Measurements from ENCODE around the gene SPHK1.
"Not testable (repeated sequence)": the region's sequence is repeated elsewhere in the genome, so short reads cannot be mapped to it uniquely, and the experiment has no call there.

The SPHK1 gene

GRCh38 chr17:76353599-76354316 is 30.7 kb upstream of the SPHK1 start, which contains the start of gene PRPSAP1:
TSS of gene PRPSAP1 (minus strand) at chr17:76353916. CDS start at chr17:76353703, 213 bp downstream.
- Histone ChIP-seq H3K4me3 (ENCODE audit: low read length) (peak within 1 kb of the TSS; percentile 77), H3K27ac (ENCODE audit: low read length) (peak within 1 kb of the TSS; percentile 99), H3K9me3 (ENCODE audit: control insufficient read depth, low read depth, low read length) (no peaks in the 10 kb centered on the region), H3K27me3 (ENCODE audit: control insufficient read depth, insufficient read depth, low read length) (no peaks in the 10 kb centered on the region), H3K4me1 (ENCODE audit: control insufficient read depth, low read depth, low read length) (peaks cover 3% of the 10 kb centered on the region), H3K9ac (ENCODE audit: low read length) (peak within 1 kb of the TSS; percentile 93), H3K36me3 (ENCODE audit: control insufficient read depth, low read depth, low read length) (no peaks in the 10 kb centered on the region)

- Histone ChIP-seq H3K4me1 (ENCODE audit: control insufficient read depth, low read depth, low read length) (peaks cover 3% of the 10 kb centered on the region), H3K27ac (ENCODE audit: low read length) (no peak overlapping the region), H3K36me3 (ENCODE audit: control insufficient read depth, low read depth, low read length) (no peaks in the 10 kb centered on the region), H3K9ac (ENCODE audit: low read length) (peak overlapping the region; percentile 93), H3K4me3 (ENCODE audit: low read length) (peak overlapping the region; percentile 77), H3K27me3 (ENCODE audit: control insufficient read depth, insufficient read depth, low read length) (no peaks in the 10 kb centered on the region), H3K9me3 (ENCODE audit: control insufficient read depth, low read depth, low read length) (no peaks in the 10 kb centered on the region)
These were observed 30.1 kb upstream of the SPHK1 start for GRCh38 chr17:76354317-76354729.

- Histone ChIP-seq H3K27me3 (ENCODE audit: control insufficient read depth, insufficient read depth, low read length) (no peaks in the 10 kb centered on the region), H3K9me3 (ENCODE audit: control insufficient read depth, low read depth, low read length) (no peaks in the 10 kb centered on the region), H3K36me3 (ENCODE audit: control insufficient read depth, low read depth, low read length) (no peaks in the 10 kb centered on the region), H3K9ac (ENCODE audit: low read length) (no peak overlapping the region), H3K4me3 (ENCODE audit: low read length) (peak overlapping the region; percentile 77), H3K27ac (ENCODE audit: low read length) (no peak overlapping the region), H3K4me1 (ENCODE audit: control insufficient read depth, low read depth, low read length) (peaks cover 3% of the 10 kb centered on the region)
These were observed 29.6 kb upstream of the SPHK1 start for GRCh38 chr17:76354747-76355310.

GRCh38 chr17:76356803-76357456 is 27.5 kb upstream of the SPHK1 start:
- no peaks in the 10 kb centered on the region for H3K36me3 ChIP-seq (ENCODE audit: control insufficient read depth, low read depth, low read length)
- H3K9ac ChIP-seq (ENCODE audit: low read length), result no peak overlapping the region
- H3K27me3 ChIP-seq (ENCODE audit: control insufficient read depth, insufficient read depth, low read length), result no peaks in the 10 kb centered on the region
- no peaks in the 10 kb centered on the region for H3K9me3 ChIP-seq (ENCODE audit: control insufficient read depth, low read depth, low read length)
- H3K4me1 ChIP-seq (ENCODE audit: control insufficient read depth, low read depth, low read length), result peaks cover 3% of the 10 kb centered on the region
- H3K27ac ChIP-seq (ENCODE audit: low read length), result no peak overlapping the region
- H3K4me3 ChIP-seq (ENCODE audit: low read length), result no peak overlapping the region

GRCh38 chr17:76357597-76358158 is 26.7 kb upstream of the SPHK1 start:
- H3K27ac ChIP-seq (ENCODE audit: low read length), result no peak overlapping the region
- no peaks in the 10 kb centered on the region for H3K9me3 ChIP-seq (ENCODE audit: control insufficient read depth, low read depth, low read length)
- H3K4me1 ChIP-seq (ENCODE audit: control insufficient read depth, low read depth, low read length), result peaks cover 3% of the 10 kb centered on the region
- H3K4me3 ChIP-seq (ENCODE audit: low read length), result no peak overlapping the region
- no peaks in the 10 kb centered on the region for H3K36me3 ChIP-seq (ENCODE audit: control insufficient read depth, low read depth, low read length)
- no peak overlapping the region for H3K9ac ChIP-seq (ENCODE audit: low read length)
- no peaks in the 10 kb centered on the region for H3K27me3 ChIP-seq (ENCODE audit: control insufficient read depth, insufficient read depth, low read length)

GRCh38 chr17:76359375-76359774 is 25.0 kb upstream of the SPHK1 start:
- Histone ChIP-seq H3K9me3 (ENCODE audit: control insufficient read depth, low read depth, low read length) (no peaks in the 10 kb centered on the region), H3K36me3 (ENCODE audit: control insufficient read depth, low read depth, low read length) (no peaks in the 10 kb centered on the region), H3K4me3 (ENCODE audit: low read length) (no peak overlapping the region), H3K27ac (ENCODE audit: low read length) (no peak overlapping the region), H3K4me1 (ENCODE audit: control insufficient read depth, low read depth, low read length) (peaks cover 1% of the 10 kb centered on the region), H3K27me3 (ENCODE audit: control insufficient read depth, insufficient read depth, low read length) (no peaks in the 10 kb centered on the region), H3K9ac (ENCODE audit: low read length) (no peak overlapping the region)

- H3K9ac ChIP-seq (ENCODE audit: low read length), result not testable (repeated sequence)
These were observed 24.6 kb upstream of the SPHK1 start for GRCh38 chr17:76359776-76360175.

GRCh38 chr17:76360461-76360860 is 23.9 kb upstream of the SPHK1 start:
- H3K9me3 ChIP-seq (ENCODE audit: control insufficient read depth, low read depth, low read length), result no peaks in the 10 kb centered on the region
- no peak overlapping the region for H3K4me3 ChIP-seq (ENCODE audit: low read length)
- no peak overlapping the region for H3K27ac ChIP-seq (ENCODE audit: low read length)
- no peaks in the 10 kb centered on the region for H3K4me1 ChIP-seq (ENCODE audit: control insufficient read depth, low read depth, low read length)
- no peaks in the 10 kb centered on the region for H3K27me3 ChIP-seq (ENCODE audit: control insufficient read depth, insufficient read depth, low read length)
- H3K36me3 ChIP-seq (ENCODE audit: control insufficient read depth, low read depth, low read length), result no peaks in the 10 kb centered on the region
- no peak overlapping the region for H3K9ac ChIP-seq (ENCODE audit: low read length)

More at GRCh38 chr17:76359776-76360175, 24.6 kb upstream of the SPHK1 start:
- not testable (repeated sequence) for H3K36me3 ChIP-seq (ENCODE audit: control insufficient read depth, low read depth, low read length); H3K27me3 ChIP-seq (ENCODE audit: control insufficient read depth, insufficient read depth, low read length); H3K27ac ChIP-seq (ENCODE audit: low read length); H3K9me3 ChIP-seq (ENCODE audit: control insufficient read depth, low read depth, low read length); H3K4me3 ChIP-seq (ENCODE audit: low read length); H3K4me1 ChIP-seq (ENCODE audit: control insufficient read depth, low read depth, low read length)

- H3K4me1 ChIP-seq (ENCODE audit: control insufficient read depth, low read depth, low read length), result no peaks in the 10 kb centered on the region
- no peak overlapping the region for H3K4me3 ChIP-seq (ENCODE audit: low read length)
These were observed 21.1 kb upstream of the SPHK1 start for GRCh38 chr17:76363107-76363842.

GRCh38 chr17:76365256-76365903 is 19.0 kb upstream of the SPHK1 start:
- no peak overlapping the region for H3K9ac ChIP-seq (ENCODE audit: low read length)
- H3K27me3 ChIP-seq (ENCODE audit: control insufficient read depth, insufficient read depth, low read length), result no peaks in the 10 kb centered on the region
- H3K27ac ChIP-seq (ENCODE audit: low read length), result no peak overlapping the region
- no peaks in the 10 kb centered on the region for H3K36me3 ChIP-seq (ENCODE audit: control insufficient read depth, low read depth, low read length)
- no peaks in the 10 kb centered on the region for H3K4me1 ChIP-seq (ENCODE audit: control insufficient read depth, low read depth, low read length)
- H3K4me3 ChIP-seq (ENCODE audit: low read length), result no peak overlapping the region
- H3K9me3 ChIP-seq (ENCODE audit: control insufficient read depth, low read depth, low read length), result no peaks in the 10 kb centered on the region

More at GRCh38 chr17:76363107-76363842, 21.1 kb upstream of the SPHK1 start:
- H3K36me3 ChIP-seq (ENCODE audit: control insufficient read depth, low read depth, low read length), result no peaks in the 10 kb centered on the region
- no peak overlapping the region for H3K9ac ChIP-seq (ENCODE audit: low read length)
- H3K9me3 ChIP-seq (ENCODE audit: control insufficient read depth, low read depth, low read length), result no peaks in the 10 kb centered on the region
- H3K27ac ChIP-seq (ENCODE audit: low read length), result no peak overlapping the region
- no peaks in the 10 kb centered on the region for H3K27me3 ChIP-seq (ENCODE audit: control insufficient read depth, insufficient read depth, low read length)

GRCh38 chr17:76366247-76366646 is 18.2 kb upstream of the SPHK1 start:
- no peak overlapping the region for H3K4me3 ChIP-seq (ENCODE audit: low read length)
- no peaks in the 10 kb centered on the region for H3K27me3 ChIP-seq (ENCODE audit: control insufficient read depth, insufficient read depth, low read length)
- H3K36me3 ChIP-seq (ENCODE audit: control insufficient read depth, low read depth, low read length), result no peaks in the 10 kb centered on the region
- no peak overlapping the region for H3K27ac ChIP-seq (ENCODE audit: low read length)
- H3K4me1 ChIP-seq (ENCODE audit: control insufficient read depth, low read depth, low read length), result no peaks in the 10 kb centered on the region
- H3K9me3 ChIP-seq (ENCODE audit: control insufficient read depth, low read depth, low read length), result no peaks in the 10 kb centered on the region
- no peak overlapping the region for H3K9ac ChIP-seq (ENCODE audit: low read length)

Data from iPS-18a (cell line).